GM12878 (cell line): ENCODE data around the gene PCAT6. TPM values are rescaled to one million over a fixed set of nuclear protein-coding genes. Genes with fewer than 3 reads are reported as not detected.

ENCODE experiments used
- ATAC-seq: fragments of 200-7000 bp; cut with Tn5 transposase; 3 replicates; pipeline ENCODE4 v1.9.1; 2020; ENCODE audit warnings: mild to moderate bottlenecking, moderate library complexity
- BruUV-seq: library from RNA; stranded (reverse); fragments of 400-500 nt; replicated peaks from 2 replicates; lab custom pipeline; 2021; lab: Mats Ljungman, UMichigan
- CTCF ChIA-PET: fragments of 300-600 bp; sonication (Branson Sonifier 250); formaldehyde crosslinking; extraction: SDS; loops from one replicate; lab custom pipeline; 2021; ENCODE audit warnings: inconsistent platforms; lab: Yijun Ruan, JAX
- POLR2A ChIA-PET: fragments of 350-600 bp; formaldehyde crosslinking; extraction: SDS; loops from one replicate; lab custom pipeline; 2021; ENCODE audit warnings: inconsistent platforms; lab: Charles Lee
- RAD21 ChIA-PET: fragments of 300-600 bp; sonication (Branson Sonifier 250); formaldehyde crosslinking; loops from one replicate; lab custom pipeline; 2023; ENCODE audit warnings: antibody characterized with exemption; ENCODE audit not compliant: unreplicated experiment; lab: Charles Lee
- SMC1A ChIA-PET: fragments of 300-600 bp; sonication (Branson Sonifier 250); formaldehyde crosslinking; loops from one replicate; lab custom pipeline; 2023; ENCODE audit not compliant: unreplicated experiment, uncharacterized antibody; lab: Charles Lee
- DNase-seq: peaks from one replicate; pipeline ENCODE4 v3.0.0-alpha.2; 2011; ENCODE audit warnings: low read depth, low spot score
- FAIRE-seq: peaks from 3 replicates; lab custom pipeline; 2011; peaks lifted over from hg19 to GRCh38; lab: Jason Lieb, UNC
- H2AFZ ChIP-seq: 2 replicates; pipeline ENCODE4 v1.6.0; 2011; ENCODE audit warnings: low read depth, low read length, control low read depth; ENCODE audit not compliant: control insufficient read depth
- H3K27ac ChIP-seq: 2 replicates; pipeline ENCODE4 v1.5.1; 2011; ENCODE audit warnings: control low read depth; ENCODE audit not compliant: control insufficient read depth, insufficient read depth
- H3K27me3 ChIP-seq, 2 experiments: replicated peaks in 1 of 2; 2 replicates each; pipeline versions ENCODE4 v1.6.0 to v1.6.1; 2011; ENCODE audit warnings: low read length in 1 of 2; ENCODE audit not compliant: control insufficient read depth in 2 of 2, insufficient read depth in 2 of 2
- H3K36me3 ChIP-seq, 2 experiments: 2 replicates each; pipeline ENCODE4 v1.5.1; 2011; ENCODE audit warnings: low read length in 1 of 2; ENCODE audit not compliant: control insufficient read depth in 2 of 2, insufficient read depth in 2 of 2
- H3K4me1 ChIP-seq: 2 replicates; pipeline ENCODE4 v1.6.1; 2011; ENCODE audit warnings: mild to moderate bottlenecking, low read length, moderate library complexity, mixed read lengths; ENCODE audit not compliant: control insufficient read depth, insufficient read depth
- H3K4me2 ChIP-seq: 2 replicates; pipeline ENCODE4 v1.6.0; 2011; ENCODE audit warnings: control low read depth; ENCODE audit not compliant: control insufficient read depth, insufficient read depth
- H3K4me3 ChIP-seq: fragments of 200-600 bp; sonication (generic); 2 replicates; pipeline ENCODE4 v1.5.1; 2016
- H3K79me2 ChIP-seq: 2 replicates; pipeline ENCODE4 v1.6.0; 2011; ENCODE audit warnings: low read length; ENCODE audit not compliant: control insufficient read depth, insufficient read depth
- H3K9ac ChIP-seq: 2 replicates; pipeline ENCODE4 v1.8.0; 2011; ENCODE audit warnings: low read length, control low read depth, mixed read lengths; ENCODE audit not compliant: control insufficient read depth, insufficient read depth
- H3K9me3 ChIP-seq: replicated peaks from 3 replicates; pipeline ENCODE4 v1.5.1; 2011; ENCODE audit warnings: mild to moderate bottlenecking, low read length; ENCODE audit not compliant: control insufficient read depth, insufficient read depth
- H4K20me1 ChIP-seq: 2 replicates; pipeline ENCODE4 v1.6.0; 2011; ENCODE audit not compliant: control insufficient read depth, insufficient read depth
- CTCF ChIP-seq, 3 experiments: IDR thresholded peaks in 2 of 3; conservative IDR thresholded peaks in 1 of 3; 2 replicates each; pipeline ENCODE4 v1.5.1; 2011; ENCODE audit warnings: low read depth in 3 of 3, low read length in 3 of 3, mild to moderate bottlenecking in 3 of 3, control low read depth in 2 of 3, moderate library complexity in 2 of 3, inconsistent platforms in 1 of 3, mixed read lengths in 1 of 3; ENCODE audit not compliant: control insufficient read depth in 2 of 3, insufficient read depth in 1 of 3; ENCODE audit errors: extremely low read depth in 1 of 3
- GATAD2B ChIP-seq: fragments of 450-650 bp; conservative IDR thresholded peaks from 2 replicates; pipeline ENCODE4 v1.6.1; 2017; ENCODE audit warnings: low read depth, mild to moderate bottlenecking, moderate library complexity
- HCFC1 ChIP-seq: fragments of 150-350 bp; IDR thresholded peaks from 2 replicates; pipeline ENCODE4 v1.6.1; 2014; ENCODE audit warnings: low read length
- TCF3 ChIP-seq: IDR thresholded peaks from 2 replicates; pipeline ENCODE4 v1.6.1; 2012; ENCODE audit warnings: low read depth, mild to moderate bottlenecking, low read length, borderline replicate concordance; ENCODE audit not compliant: insufficient read depth
- WGBS: methylation state at CpG from one replicate; pipeline ENCODE4 v1.1.6; 2016; ENCODE audit warnings: low lambda C conversion rate; ENCODE audit not compliant: insufficient replicate concordance, insufficient coverage; ENCODE audit errors: missing lambda C conversion rate; 5-methylcytosine and 5-hydroxymethylcytosine counted together
- in situ Hi-C: fragments of 300-500 bp; cut with MboI; formaldehyde crosslinking; loops from 9 replicates; pipeline ENCODE4 v1.14.3; 2018; ENCODE audit warnings: mixed read lengths
- intact Hi-C: fragments of 100-400 bp; cut with micrococcal nuclease; formaldehyde crosslinking; loops from one replicate; pipeline ENCODE4 v1.14.2; 2022; ENCODE audit not compliant: unreplicated experiment
- polyA plus RNA-seq, 11 experiments: library from polyadenylated mRNA; depleted of rRNA in 4 of 11; unstranded in 6 of 11; stranded (reverse) in 5 of 11; fragments of >200 nt; fragmentation: Nextera tagmentation in 4 of 11; fragmentation: Illumina TruSeq in 1 of 11; extraction: Ambion mirVana in 4 of 11; extraction: Trizol in 1 of 11; gene quantifications; 1 replicate in 1 of 11; 2 replicates in 10 of 11; pipeline versions ENCODE4 v1.2.1 to v1.2.3, GENCODE V29; 2011 to 2016; ENCODE audit warnings: inconsistent platforms in 2 of 11, missing spikeins in 2 of 11, low read depth in 1 of 11
- total RNA-seq, 4 experiments: library from RNA; depleted of rRNA in 3 of 4; stranded (reverse); fragments of >200 nt in 3 of 4; fragmentation: Illumina TruSeq in 1 of 4; extraction: Trizol in 1 of 4; gene quantifications; 2 replicates each; pipeline versions ENCODE4 v1.2.1 to v1.2.3, GENCODE V29; 2013 to 2021

PCAT6 gene
- total and polyA plus RNA-seq, 10 of the 15 experiments (the other 5 are each of a cell fraction or from before 2014, with no cell fraction given): 0.16 to 0.83 (median 0.48) TPM; not detected in 4

- in situ Hi-C loops (no loop called here), intact Hi-C loops (no loop called here)
- H4K20me1 ChIP-seq: peaks cover 4% of the 10 kb centered on the region; the same call in 1 of the 2 replicates
- no peak overlapping the region for H3K27ac ChIP-seq
- H2AFZ ChIP-seq: no peak overlapping the region
- RAD21 ChIA-PET: no interaction called here
- FAIRE-seq (no peak), DNase-seq (no peak), ATAC-seq (no peak)
- H3K9ac ChIP-seq: no peak overlapping the region
- no peaks in the 10 kb centered on the region for H3K36me3 ChIP-seq
- BruUV-seq: no TSS peak
- CTCF ChIA-PET: interaction anchor here (0.5 to 1.0 kb wide), 2 partner anchors 15 to 1769 kb away, joined by 3 read pairs; no protein-coding TSS in a partner anchor
- 0 out of 2 replicates have a peak, but pooled peaks cover 7% of the 10 kb centered on the region for H3K4me1 ChIP-seq
- TF ChIP-seq GATAD2B: no peak
- TF ChIP-seq TCF3: no peak
- no peak for TF ChIP-seq HCFC1
- no peak for TF ChIP-seq CTCF (IDR thresholded peaks at IDR 0.05 in 2 of 3, conservative IDR thresholded peaks at IDR 0.05 in 1 of 3; ENCODE audit: control insufficient read depth in 2 of 3, extremely low read depth in 1 of 3, insufficient read depth in 1 of 3, low read depth in 3 of 3, low read length in 3 of 3)
- SMC1A ChIA-PET: interaction anchor here (1.1 to 1.2 kb wide), 3 partner anchors 9 to 35 kb away, joined by 3 to 7 read pairs (median 3); no protein-coding TSS in a partner anchor
- WGBS: 24% methylated on average over 7 of the region's 7 CpGs
- no peak overlapping the region for H3K4me3 ChIP-seq
- H3K79me2 ChIP-seq: peaks cover 3% of the 10 kb centered on the region
- no peaks in the 10 kb centered on the region for H3K27me3 ChIP-seq
- no peak overlapping the region for H3K4me2 ChIP-seq
- H3K9me3 ChIP-seq: no peaks in the 10 kb centered on the region; the same call in 2 of the 3 replicates
- POLR2A ChIA-PET: interaction anchor here (1.3 kb wide), 1 partner anchor 9 kb away, joined by 3 read pairs; no protein-coding TSS in a partner anchor
Observed at GRCh38 chr1:202796670-202797069, 14.1 kb upstream of the PCAT6 start.
